Smooth muscle cell (in vitro differentiated cells): ENCODE data around the gene CCDC40. TPM values are rescaled to one million over a fixed set of nuclear protein-coding genes. Genes with fewer than 3 reads are reported as not detected.

Experiments
- DNase-seq: peaks from one replicate; lab custom pipeline; 2025; ENCODE audit not compliant: unreplicated experiment; lab: John Stamatoyannopoulos, UW
- H2AFZ ChIP-seq: fragments of 200-600 bp; sonication (generic); 2 replicates; pipeline ENCODE4 v1.6.0; 2016; ENCODE audit warnings: antibody characterized with exemption, low read depth, mild to moderate bottlenecking
- H3F3A ChIP-seq: fragments of 200-600 bp; sonication (generic); 2 replicates; pipeline ENCODE4 v1.6.0; 2017; ENCODE audit warnings: antibody characterized with exemption, low read depth
- H3K27ac ChIP-seq: fragments of 200-600 bp; sonication (generic); 2 replicates; pipeline ENCODE4 v1.5.1; 2016; ENCODE audit warnings: low read depth, mild to moderate bottlenecking
- H3K27me3 ChIP-seq: fragments of 200-600 bp; sonication (generic); 2 replicates; pipeline ENCODE4 v1.6.1; 2016; ENCODE audit warnings: low read depth, mild to moderate bottlenecking
- H3K36me3 ChIP-seq: fragments of 200-600 bp; sonication (generic); 2 replicates; pipeline ENCODE4 v1.5.1; 2016; ENCODE audit warnings: low read depth
- H3K4me1 ChIP-seq: fragments of 200-600 bp; sonication (generic); 2 replicates; pipeline ENCODE4 v1.5.1; 2016; ENCODE audit warnings: low read depth
- H3K4me2 ChIP-seq: fragments of 200-600 bp; sonication (generic); 2 replicates; pipeline ENCODE4 v1.6.0; 2016; ENCODE audit warnings: mild to moderate bottlenecking
- H3K4me3 ChIP-seq: fragments of 200-600 bp; sonication (generic); 2 replicates; pipeline ENCODE4 v1.5.1; 2016; ENCODE audit warnings: mild to moderate bottlenecking
- H3K79me2 ChIP-seq: fragments of 200-600 bp; sonication (generic); 2 replicates; pipeline ENCODE4 v1.6.0; 2016; ENCODE audit warnings: low read depth, mild to moderate bottlenecking
- H3K9ac ChIP-seq: fragments of 200-600 bp; sonication (generic); 2 replicates; pipeline ENCODE4 v1.6.0; 2016; ENCODE audit warnings: low read depth
- H3K9me3 ChIP-seq: fragments of 200-600 bp; sonication (generic); replicated peaks from 2 replicates; pipeline ENCODE4 v1.5.1; 2016; ENCODE audit warnings: low read depth
- H4K20me1 ChIP-seq: fragments of 200-600 bp; sonication (generic); 2 replicates; pipeline ENCODE4 v1.6.0; 2016; ENCODE audit warnings: low read depth
- WGBS: methylation state at CpG from one replicate; pipeline ENCODE4 v1.1.7; 2016; ENCODE audit warnings: low lambda C conversion rate; 5-methylcytosine and 5-hydroxymethylcytosine counted together
- polyA plus RNA-seq: library from polyadenylated mRNA; unstranded; fragments of >200 nt; fragmentation: Nextera tagmentation; extraction: Ambion mirVana; gene quantifications from 2 replicates; pipeline ENCODE4 v1.2.1, GENCODE V29; 2016
- total RNA-seq: library from RNA; depleted of rRNA; stranded (reverse); fragments of >200 nt; gene quantifications from 2 replicates; pipeline ENCODE4 v1.2.3, GENCODE V29; 2014
- TF ChIP-seq, protein P1 (sequence below): fragments of 200-600 bp; sonication (generic); IDR thresholded peaks from 2 replicates; pipeline ENCODE4 v1.5.1; 2017; ENCODE audit warnings: borderline replicate concordance, mild to moderate bottlenecking, antibody characterized with exemption; ENCODE audit not compliant: insufficient read depth, poor library complexity, severe bottlenecking

Gene CCDC40
- total and polyA plus RNA-seq, 2 experiments from 2014 or later: 0.81 to 5.9 TPM

DNA sequence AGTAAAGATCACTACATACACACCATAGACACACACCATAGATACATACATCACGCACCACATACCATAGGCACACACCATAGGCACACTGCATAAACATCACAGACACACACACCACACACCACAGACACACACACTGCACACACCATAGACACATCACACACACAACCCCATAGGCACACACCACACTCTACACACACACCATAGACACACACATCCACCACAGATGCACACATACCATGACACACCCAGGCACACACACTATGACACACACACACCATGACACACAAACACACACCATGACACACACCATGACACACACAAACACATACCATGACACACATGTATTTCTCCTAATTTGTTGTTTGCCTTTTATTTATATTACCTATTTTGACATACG is 14.8 kb upstream of the CCDC40 start:
- Histone ChIP-seq H3K27me3 (no peaks in the 10 kb centered on the region), H3K4me1 (peaks cover 6% of the 10 kb centered on the region), H3K9ac (no peak overlapping the region), H3K4me3 (no peak overlapping the region), H2AFZ (no peak overlapping the region), H3K27ac (no peak overlapping the region), H4K20me1 (peaks cover 94% of the 10 kb centered on the region), H3F3A (no peaks in the 10 kb centered on the region), H3K36me3 (no peaks in the 10 kb centered on the region), H3K4me2 (no peak overlapping the region), H3K9me3 (no peaks in the 10 kb centered on the region), H3K79me2 (peaks cover 63% of the 10 kb centered on the region)
- TF ChIP-seq, protein P1, sequence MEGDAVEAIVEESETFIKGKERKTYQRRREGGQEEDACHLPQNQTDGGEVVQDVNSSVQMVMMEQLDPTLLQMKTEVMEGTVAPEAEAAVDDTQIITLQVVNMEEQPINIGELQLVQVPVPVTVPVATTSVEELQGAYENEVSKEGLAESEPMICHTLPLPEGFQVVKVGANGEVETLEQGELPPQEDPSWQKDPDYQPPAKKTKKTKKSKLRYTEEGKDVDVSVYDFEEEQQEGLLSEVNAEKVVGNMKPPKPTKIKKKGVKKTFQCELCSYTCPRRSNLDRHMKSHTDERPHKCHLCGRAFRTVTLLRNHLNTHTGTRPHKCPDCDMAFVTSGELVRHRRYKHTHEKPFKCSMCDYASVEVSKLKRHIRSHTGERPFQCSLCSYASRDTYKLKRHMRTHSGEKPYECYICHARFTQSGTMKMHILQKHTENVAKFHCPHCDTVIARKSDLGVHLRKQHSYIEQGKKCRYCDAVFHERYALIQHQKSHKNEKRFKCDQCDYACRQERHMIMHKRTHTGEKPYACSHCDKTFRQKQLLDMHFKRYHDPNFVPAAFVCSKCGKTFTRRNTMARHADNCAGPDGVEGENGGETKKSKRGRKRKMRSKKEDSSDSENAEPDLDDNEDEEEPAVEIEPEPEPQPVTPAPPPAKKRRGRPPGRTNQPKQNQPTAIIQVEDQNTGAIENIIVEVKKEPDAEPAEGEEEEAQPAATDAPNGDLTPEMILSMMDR: no peak
- DNase-seq: no peak
- WGBS: 100% methylated on average over 2 of the region's 2 CpGs

DNA sequence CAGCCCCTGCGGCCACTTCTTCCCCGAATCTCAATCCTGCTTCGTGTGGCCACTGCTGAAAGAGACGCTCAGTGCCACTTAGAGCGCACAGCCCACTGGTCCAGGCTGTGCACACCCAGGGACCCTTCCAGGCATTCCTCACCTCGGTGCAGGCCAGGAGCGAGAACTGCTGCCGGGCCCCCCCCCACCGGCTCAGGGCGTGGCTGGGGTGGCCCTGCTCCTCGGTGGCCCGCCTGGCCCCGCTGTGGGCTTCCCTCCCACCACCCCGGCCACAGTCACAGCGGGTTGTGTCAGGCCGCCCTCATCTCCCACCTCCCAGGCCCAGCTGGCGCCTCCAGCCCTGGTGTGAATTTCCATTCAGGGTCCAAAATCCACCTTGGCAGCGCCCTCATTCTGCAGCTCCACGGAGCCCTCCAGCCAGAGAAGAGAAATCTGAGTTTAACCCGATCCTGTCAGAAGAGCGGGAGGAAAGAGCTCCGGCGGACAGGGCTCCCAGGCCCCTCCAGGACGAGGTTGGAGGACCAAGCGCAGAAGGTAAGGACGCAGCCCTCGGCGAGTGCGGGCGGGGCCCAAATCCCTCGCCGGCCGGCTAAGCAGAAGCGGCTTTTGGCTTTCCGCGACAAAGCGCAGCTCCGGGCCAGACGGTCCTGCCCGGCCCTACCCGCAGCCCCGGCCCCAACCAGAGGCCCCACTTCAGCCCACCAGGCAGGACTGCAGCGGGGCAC is 12.8 kb upstream of the CCDC40 start:
- no peaks in the 10 kb centered on the region for H3F3A ChIP-seq
- H3K9me3 ChIP-seq: no peaks in the 10 kb centered on the region
- H3K79me2 ChIP-seq: peaks cover 63% of the 10 kb centered on the region
- H3K27ac ChIP-seq: no peak overlapping the region
- H3K4me1 ChIP-seq: peaks cover 6% of the 10 kb centered on the region
- TF ChIP-seq, protein P1: no peak
- H3K36me3 ChIP-seq: no peaks in the 10 kb centered on the region
- H3K27me3 ChIP-seq: no peaks in the 10 kb centered on the region
- DNase-seq: no peak
- peaks cover 96% of the 10 kb centered on the region for H4K20me1 ChIP-seq
- no peak overlapping the region for H3K4me2 ChIP-seq
- H2AFZ ChIP-seq: no peak overlapping the region
- H3K4me3 ChIP-seq: no peak overlapping the region
- no peak overlapping the region for H3K9ac ChIP-seq
- 87% methylated on average over 36 of the region's 43 CpGs for WGBS

DNA sequence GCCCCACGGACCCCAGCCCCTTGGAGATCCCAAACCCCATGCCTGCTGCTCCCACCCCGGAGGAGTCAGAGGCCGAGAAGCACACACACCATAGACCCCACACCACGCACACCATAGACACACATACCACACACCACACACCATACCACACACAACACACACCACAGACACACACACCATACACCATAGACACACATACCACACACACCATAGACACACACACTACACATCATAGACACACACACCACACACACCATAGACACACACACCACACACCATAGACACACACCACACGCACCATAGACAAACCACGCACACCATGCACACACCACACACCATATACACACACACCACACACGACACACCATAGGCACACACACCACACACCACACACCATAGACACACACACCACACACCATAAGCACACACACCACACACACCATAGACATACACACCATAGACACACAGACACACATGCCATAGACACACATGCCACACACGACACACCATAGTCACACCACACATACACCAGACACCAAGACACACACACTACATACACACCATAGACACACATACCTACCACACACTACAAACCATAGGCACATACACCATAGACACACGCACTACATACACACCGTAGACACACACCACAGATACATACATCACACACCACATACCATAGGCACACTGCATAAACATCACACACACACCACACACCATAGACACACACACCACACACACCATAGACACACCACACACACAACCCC is 12.1 kb upstream of the CCDC40 start:
- TF ChIP-seq, protein P1: no peak
- no peak overlapping the region for H3K27ac ChIP-seq
- DNase-seq: no peak
- H2AFZ ChIP-seq: no peak overlapping the region
- no peaks in the 10 kb centered on the region for H3F3A ChIP-seq
- H3K4me3 ChIP-seq: no peak overlapping the region
- no peaks in the 10 kb centered on the region for H3K36me3 ChIP-seq
- H3K79me2 ChIP-seq: peaks cover 66% of the 10 kb centered on the region
- no peaks in the 10 kb centered on the region for H3K27me3 ChIP-seq
- H3K9ac ChIP-seq: no peak overlapping the region
- 58% methylated on average over 6 of the region's 10 CpGs for WGBS
- H4K20me1 ChIP-seq: peaks cover 96% of the 10 kb centered on the region
- no peak overlapping the region for H3K4me2 ChIP-seq
- H3K4me1 ChIP-seq: peaks cover 6% of the 10 kb centered on the region
- no peaks in the 10 kb centered on the region for H3K9me3 ChIP-seq
